HG03280 (cell line): Measurements from ENCODE around the gene SHPK.
A peak's percentile ranks its signal among the peaks of the same experiment; 100 is the strongest.

Experiments
- ATAC-seq: cut with Tn5 transposase; IDR thresholded peaks from one replicate; pipeline ENCODE4 v1.9.1; 2021; ENCODE audit warnings: mild to moderate bottlenecking, moderate library complexity; ENCODE audit not compliant: unreplicated experiment

Gene SHPK

DNA sequence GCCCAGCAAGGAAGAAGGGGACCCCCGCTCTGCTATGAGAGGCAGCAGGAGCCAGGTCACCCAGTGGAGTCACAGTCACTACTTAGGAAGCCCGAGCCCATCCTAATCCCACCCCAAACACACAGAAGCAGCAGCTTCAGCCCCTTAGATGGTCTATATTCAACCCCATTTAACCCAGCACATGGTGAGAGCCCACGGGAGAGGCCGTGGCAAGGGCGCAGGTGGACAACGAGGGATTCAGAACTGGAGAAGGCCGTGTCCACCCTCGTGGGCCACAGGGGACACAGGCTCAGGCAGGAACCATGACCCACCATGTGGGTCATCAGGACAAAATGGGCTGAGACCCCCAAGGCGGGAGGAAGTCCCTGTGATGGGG lies 76.8 kb downstream of the SHPK start:
- ATAC-seq = no peak

DNA sequence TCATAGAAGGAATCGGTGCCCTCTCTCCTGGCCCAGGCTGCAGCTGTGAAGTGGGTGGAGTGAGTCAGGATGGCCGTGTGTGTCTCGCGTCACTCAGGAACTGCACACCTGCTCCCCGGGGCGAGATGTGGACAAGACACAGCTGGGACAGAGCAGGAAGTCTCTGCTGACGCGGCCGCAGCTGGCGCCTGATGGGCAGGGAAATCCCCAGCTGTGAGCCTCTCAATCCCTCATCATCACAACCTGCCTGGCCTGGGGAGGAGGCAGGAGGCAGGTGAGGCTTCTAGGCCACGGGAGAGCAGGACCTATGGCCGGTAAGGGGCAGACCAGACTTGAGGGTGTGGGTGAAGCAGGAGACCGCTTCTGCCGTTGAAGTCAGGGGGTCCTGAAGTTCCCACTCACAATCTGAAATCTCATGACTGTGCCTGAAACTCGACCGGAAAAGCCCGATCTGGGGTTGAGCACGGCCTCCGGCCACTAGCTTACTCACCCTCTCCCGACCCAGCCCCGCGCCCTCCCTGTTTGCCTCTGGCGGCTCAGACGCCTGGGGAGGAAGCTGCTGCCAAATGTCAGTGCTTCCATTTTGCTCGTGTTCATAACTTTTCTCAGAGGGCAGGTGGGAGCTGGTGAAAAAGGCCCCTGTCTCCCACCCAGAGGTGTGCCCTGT lies 77.3 kb downstream of the SHPK start:
- ATAC-seq = peak; percentile 75
